ENCODE measurements around the gene CDK1. TPM values are rescaled to one million over a fixed set of nuclear protein-coding genes. Genes with fewer than 3 reads are reported as not detected.
"Not testable (repeated sequence)": the region's sequence is repeated elsewhere in the genome, so short reads cannot be mapped to it uniquely, and the experiment has no call there.

CDK1 gene
- polyA plus RNA-seq, 6 donors from 2014 or later = 0.20 to 1.6 (median 0.32) TPM; not detected in 2

- H3K4me1 Mint-ChIP-seq = no peaks in the 10 kb centered on the region
- ATAC-seq (ENCODE audit: low read depth in 2 of 2) (no peak), DNase-seq (no peak)
- no peak overlapping the region for H3K4me3 Mint-ChIP-seq
- H3K27me3 Mint-ChIP-seq = peaks cover 0 to 12% (median 11%) of the 10 kb centered on the region in 3 donors
- no peaks in the 10 kb centered on the region for H3K9me3 Mint-ChIP-seq
- no peaks in the 10 kb centered on the region for H3K36me3 Mint-ChIP-seq
- no peak overlapping the region for H3K27ac Mint-ChIP-seq
Observed at GRCh38 chr10:60827791-60828488, 49.7 kb downstream of the CDK1 start.

DNA sequence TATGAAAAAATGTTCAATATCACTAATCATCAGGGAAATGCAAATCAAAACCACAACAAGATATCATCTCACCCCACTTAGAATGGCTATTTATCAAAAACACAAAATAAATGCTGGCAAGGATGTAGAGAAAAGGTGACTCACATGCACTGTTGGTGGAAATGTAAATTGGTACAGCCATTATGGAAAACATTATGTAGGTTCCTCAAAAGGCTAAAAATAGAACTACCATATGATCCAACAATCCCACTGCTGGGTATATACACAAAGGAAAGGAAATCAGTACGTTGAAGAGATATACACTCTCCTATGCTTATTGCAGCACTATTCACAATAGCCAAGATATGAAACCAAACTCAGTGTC lies 50.2 kb downstream of the CDK1 start:
- no peaks in the 10 kb centered on the region for H3K4me1 Mint-ChIP-seq
- no peak overlapping the region for H3K27ac Mint-ChIP-seq
- H3K27me3 Mint-ChIP-seq = peaks cover 0 to 12% (median 11%) of the 10 kb centered on the region in 3 donors
- no peak overlapping the region for H3K4me3 Mint-ChIP-seq
- no peaks in the 10 kb centered on the region for H3K36me3 Mint-ChIP-seq
- no peak for ATAC-seq (ENCODE audit: low read depth in 2 of 2)
- no peak for DNase-seq
- H3K9me3 Mint-ChIP-seq = no peaks in the 10 kb centered on the region

GRCh38 chr10:60832136-60832535 lies 53.9 kb downstream of the CDK1 start:
- not testable (repeated sequence) for DNase-seq; ATAC-seq (ENCODE audit: low read depth in 2 of 2); H3K4me3 Mint-ChIP-seq; H3K4me1 Mint-ChIP-seq; H3K36me3 Mint-ChIP-seq; H3K27me3 Mint-ChIP-seq; H3K27ac Mint-ChIP-seq; H3K9me3 Mint-ChIP-seq

DNA sequence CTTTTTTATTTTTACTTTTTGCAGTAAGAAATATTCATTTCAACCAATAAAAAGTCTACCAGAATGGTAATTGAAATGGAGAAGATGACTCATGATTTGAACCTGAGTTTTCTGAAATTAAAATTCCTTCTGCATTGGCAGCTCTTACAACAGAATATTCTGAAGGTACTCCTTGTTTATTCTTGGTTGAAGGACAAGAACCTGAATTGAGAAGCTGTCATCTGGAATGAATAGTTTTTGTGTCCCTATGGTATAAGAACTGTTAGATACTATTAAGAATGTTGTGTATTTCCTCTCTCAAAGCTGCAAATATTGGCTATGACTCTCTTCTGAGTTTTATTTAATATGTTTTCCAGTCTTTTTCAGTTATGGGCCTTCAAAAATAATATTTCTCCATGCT lies 56.1 kb downstream of the CDK1 start:
- H3K36me3 Mint-ChIP-seq = no peaks in the 10 kb centered on the region
- H3K4me1 Mint-ChIP-seq = no peaks in the 10 kb centered on the region
- H3K9me3 Mint-ChIP-seq = no peaks in the 10 kb centered on the region

GRCh38 chr10:60835049-60835448 lies 56.8 kb downstream of the CDK1 start:
- ATAC-seq (ENCODE audit: low read depth in 2 of 2) (no peak), DNase-seq (no peak)
- no peaks in the 10 kb centered on the region for H3K4me1 Mint-ChIP-seq
- peaks cover 0 to 4% (median 0%) of the 10 kb centered on the region in 3 donors for H3K27me3 Mint-ChIP-seq
- H3K9me3 Mint-ChIP-seq = no peaks in the 10 kb centered on the region
- no peak overlapping the region for H3K4me3 Mint-ChIP-seq
- peak overlapping the region in 1 of 6 donors; percentile 0 for H3K27ac Mint-ChIP-seq
- no peaks in the 10 kb centered on the region for H3K36me3 Mint-ChIP-seq

More for the DNA sequence above, 56.1 kb downstream of the CDK1 start:
- H3K27me3 Mint-ChIP-seq = peaks cover 0 to 4% (median 0%) of the 10 kb centered on the region in 3 donors
- no peak overlapping the region for H3K27ac Mint-ChIP-seq
- ATAC-seq (ENCODE audit: low read depth in 2 of 2) (no peak), DNase-seq (no peak)
- H3K4me3 Mint-ChIP-seq = no peak overlapping the region

DNA sequence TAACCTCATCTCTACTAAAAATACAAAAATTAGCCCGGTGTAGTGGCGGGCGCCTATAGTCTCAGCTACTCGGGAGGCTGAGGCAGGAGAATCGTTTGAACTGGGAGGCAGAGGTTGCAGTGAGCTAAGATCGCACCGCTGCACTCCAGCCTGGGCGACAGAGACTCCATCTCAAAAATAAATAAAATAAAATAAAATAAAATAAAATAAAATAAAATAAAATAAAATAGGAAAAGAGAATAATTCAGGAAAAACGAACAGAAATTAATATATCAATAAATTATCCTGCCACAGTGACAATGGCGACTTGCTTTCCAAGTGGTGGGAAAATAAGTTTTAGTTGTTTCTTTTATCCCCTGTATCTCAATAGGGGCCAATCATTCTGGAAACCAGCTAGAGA lies 62.9 kb downstream of the CDK1 start:
- not testable (repeated sequence) for ATAC-seq (ENCODE audit: low read depth in 2 of 2); H3K27ac Mint-ChIP-seq; H3K36me3 Mint-ChIP-seq

GRCh38 chr10:60842694-60843093 lies 64.4 kb downstream of the CDK1 start:
- H3K27ac Mint-ChIP-seq = no peak overlapping the region
- no peak for DNase-seq
- no peak for ATAC-seq (ENCODE audit: low read depth in 2 of 2)
- H3K36me3 Mint-ChIP-seq = no peaks in the 10 kb centered on the region
- H3K27me3 Mint-ChIP-seq = no peaks in the 10 kb centered on the region
- no peak overlapping the region for H3K4me3 Mint-ChIP-seq
- no peaks in the 10 kb centered on the region for H3K4me1 Mint-ChIP-seq
- no peaks in the 10 kb centered on the region for H3K9me3 Mint-ChIP-seq

More for the DNA sequence above, 62.9 kb downstream of the CDK1 start:
- not testable (repeated sequence) for H3K4me1 Mint-ChIP-seq, DNase-seq, H3K9me3 Mint-ChIP-seq, H3K4me3 Mint-ChIP-seq, H3K27me3 Mint-ChIP-seq

Other genes with a start within 250 kb of the CDK1 start
- 1 to 10 TPM in 2 of 6 donors, under 1 TPM in 3, not detected in 1; 0.21 to 2.2 (median 0.69) TPM for gene RHOBTB1, start 165.7 kb downstream of the CDK1 start, polyA plus RNA-seq (ENCODE audit: low read depth in 6 of 6)